Heart left ventricle (tissue), 13 donors: ENCODE measurements around the gene MDH2.

Experiments
- CTCF ChIP-seq, 12 donors: fragments of 200-600 bp; sonication (generic) in 4 of 12; IDR thresholded peaks; one replicate each; pipeline versions ENCODE4 v1.5.0 to v1.8.0; 2018 to 2022; ENCODE audit warnings: antibody characterized with exemption in 12 of 12, mild to moderate bottlenecking in 5 of 12
- POLR2A ChIP-seq, 2 donors: fragments of 450-650 bp; IDR thresholded peaks; one replicate each; pipeline ENCODE4 v1.6.1; 2017; ENCODE audit warnings: antibody characterized with exemption in 2 of 2, mild to moderate bottlenecking in 2 of 2, moderate library complexity in 2 of 2
- donor health status: ischemic (EF 13 %, LVEDD 7.1; RV severe dilation, severe dysfunction).
- donor health status: DM: no; HTN: yes; CAD: no.
- donor health status: DM: no; HTN: no; CAD: no.
- donor health status: ischemic (EF 25% LVEDD 6.9; RV normal size, moderate dysfunction).
- donor health status: ischemic (EF 25% LVEDD 5.7; RV mildly dilated, moderate dysfunction).
- donor health status: ischemic (EF 35%, LVEDD 5.7; RV mildly dilated, moderate dysfunction).
- donor health status: nonischemic (EF 11% LVEDD 7.7; RV severe dilation, severe dysfunction).
- donor health status: DM: yes; HTN: yes; CAD: no.
- donor health status: PGD.
- donor health status: ischemic (EF 29% LVEDD 5.4; RV normal size, mild dysfunction).
- donor health status: nonischemic (EF 23%, LVEDD 6.1; RV moderate dilation, normal function).

DNA sequence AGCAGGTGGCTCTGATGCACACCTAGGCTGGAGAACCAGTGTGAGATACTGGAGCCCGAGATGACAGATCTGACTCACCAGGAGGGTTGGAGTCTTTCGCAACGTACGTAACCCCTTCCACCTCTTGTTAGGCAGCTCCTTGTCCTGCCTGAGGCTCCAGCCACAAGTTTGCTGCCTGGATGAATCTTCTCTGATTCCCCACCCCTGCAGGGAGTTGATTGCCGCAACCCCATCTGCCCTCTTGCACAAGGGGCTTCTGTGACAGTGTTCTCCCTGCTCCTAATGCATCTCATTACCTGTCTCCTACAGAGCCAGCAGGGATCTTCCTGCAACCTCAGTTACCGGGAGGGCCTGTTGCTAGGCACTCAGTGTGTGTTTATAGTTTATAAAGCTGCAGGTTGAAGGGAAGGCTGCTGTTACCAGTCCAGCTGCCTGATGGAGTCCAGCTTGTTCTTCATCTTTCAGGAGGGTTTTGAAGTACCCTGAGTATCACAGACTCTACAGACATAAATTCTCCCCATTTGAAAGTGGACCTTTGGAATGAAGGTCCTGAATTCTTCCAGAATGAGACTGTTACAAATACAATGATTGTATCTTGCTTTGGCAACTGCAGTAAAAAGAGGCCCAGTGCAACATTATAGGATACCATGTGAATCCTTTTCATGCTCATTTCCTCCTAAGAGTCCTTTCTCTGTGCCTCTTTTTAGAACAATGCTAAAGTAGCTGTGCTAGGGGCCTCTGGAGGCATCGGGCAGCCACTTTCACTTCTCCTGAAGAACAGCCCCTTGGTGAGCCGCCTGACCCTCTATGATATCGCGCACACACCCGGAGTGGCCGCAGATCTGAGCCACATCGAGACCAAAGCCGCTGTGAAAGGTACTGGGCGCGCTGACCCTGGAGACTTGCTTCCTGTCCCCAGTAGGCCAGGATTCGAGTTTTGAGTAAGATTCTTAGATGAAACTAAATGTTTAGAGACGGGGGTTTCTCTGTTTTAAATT is 6.5 kb downstream of the MDH2 start:
- TF ChIP-seq POLR2A (IDR thresholded peaks at IDR 0.05), result no peak
- no peak for TF ChIP-seq CTCF (IDR thresholded peaks at IDR 0.05)
